Heart right ventricle (tissue), 16 donors: ENCODE measurements around the gene SOS1. TPM values are rescaled to one million over a fixed set of nuclear protein-coding genes. Genes with fewer than 3 reads are reported as not detected.

Experiments used
- ATAC-seq, 8 donors: fragments of 200-7000 bp; cut with Tn5 transposase; one replicate each; pipeline ENCODE4 v1.9.1; 2020; ENCODE audit warnings: mild to moderate bottlenecking in 8 of 8, moderate library complexity in 8 of 8, moderate number of reproducible peaks in 1 of 8
- DNase-seq, 2 donors: peaks; one replicate each; pipeline ENCODE4 v3.0.0-alpha.2; 2020
- H3K27ac ChIP-seq, 10 donors: fragments of 200-600 bp; sonication (generic) in 2 of 10; one replicate each; pipeline versions ENCODE4 v1.5.0 to v1.8.0; 2020 to 2022; ENCODE audit warnings: mild to moderate bottlenecking in 3 of 10
- H3K27me3 ChIP-seq, 7 donors: fragments of 200-600 bp; one replicate each; pipeline ENCODE4 v1.8.0; 2021 to 2022; ENCODE audit warnings: mild to moderate bottlenecking in 2 of 7
- H3K36me3 ChIP-seq, 9 donors: fragments of 200-600 bp; sonication (generic) in 1 of 9; one replicate each; pipeline versions ENCODE4 v1.5.0 to v1.8.0; 2020 to 2022; ENCODE audit warnings: mild to moderate bottlenecking in 2 of 9
- H3K4me1 ChIP-seq, 9 donors: fragments of 200-600 bp; sonication (generic) in 1 of 9; one replicate each; pipeline versions ENCODE4 v1.5.0 to v1.8.0; 2020 to 2022; ENCODE audit warnings: mild to moderate bottlenecking in 4 of 9
- H3K4me3 ChIP-seq, 10 donors: fragments of 200-600 bp; sonication (generic) in 2 of 10; one replicate each; pipeline versions ENCODE4 v1.5.0 to v1.8.0; 2020 to 2022; ENCODE audit warnings: mild to moderate bottlenecking in 7 of 10, moderate library complexity in 2 of 10
- H3K9me3 ChIP-seq, 11 donors: fragments of 200-600 bp in 10 of 11; sonication (generic) in 2 of 11; one replicate each; pipeline versions ENCODE4 v1.5.0 to v1.8.0; 2013 to 2022; ENCODE audit warnings: mild to moderate bottlenecking in 2 of 11, control low read depth in 1 of 11, moderate library complexity in 1 of 11
- CTCF ChIP-seq, 9 donors: fragments of 200-600 bp; sonication (generic) in 2 of 9; IDR thresholded peaks; one replicate each; pipeline versions ENCODE4 v1.5.0 to v1.8.0; 2021 to 2022; ENCODE audit warnings: antibody characterized with exemption in 9 of 9, mild to moderate bottlenecking in 5 of 9, moderate library complexity in 1 of 9
- WGBS, 2 donors: extraction: QIAGEN DNeasy Blood & Tissue Kit; methylation state at CpG; one replicate each; pipeline ENCODE4 v1.1.7; 2013; ENCODE audit warnings: inconsistent platforms in 1 of 2; 5-methylcytosine and 5-hydroxymethylcytosine counted together
- intact Hi-C, 10 donors: fragments of 100-400 bp; cut with DNase I; formaldehyde crosslinking; loops; one replicate each; pipeline versions ENCODE4 v1.11.1 to v1.14.2; 2022
- polyA plus RNA-seq, 2 donors: library from polyadenylated mRNA; stranded (reverse); fragments of 200-250 nt; gene quantifications; one replicate each; pipeline ENCODE4 v1.2.3, GENCODE V29; 2013
- total RNA-seq, 10 donors: library from RNA; stranded (reverse); fragmentation: NEBNext Ultra II Directional in 3 of 10; extraction: Animal tissue kit (Norgen Biotek cat#: 25700) in 3 of 10; gene quantifications; one replicate each; pipeline versions ENCODE4 v1.2.1 to v1.2.4, GENCODE V29; 2021 to 2023
- donor health status: Arrhythmogenic right ventricular cardiomyopathy.
- donor health status: ischemic (EF 13 %, LVEDD 7.1; RV severe dilation, severe dysfunction).
- donor health status: healthy with polysubstance abuse.
- donor health status: DM: no; HTN: yes; CAD: no.
- donor health status: DM: no; HTN: no; CAD: no.
- donor health status: ischemic (EF 25% LVEDD 6.9; RV normal size, moderate dysfunction).
- donor health status: ischemic (EF 25% LVEDD 5.7; RV mildly dilated, moderate dysfunction).
- donor health status: healthy.
- donor health status: DM: yes; HTN: yes; CAD: no.
- donor health status: Ischemic cardiomyopathy.
- donor health status: ischemic (EF 35%, LVEDD 5.7; RV mildly dilated, moderate dysfunction).
- donor health status: nonischemic (EF 11% LVEDD 7.7; RV severe dilation, severe dysfunction).
- donor health status: DM: yes; HTN: yes; CAD: no.
- donor health status: PGD.
- donor health status: ischemic (EF 29% LVEDD 5.4; RV normal size, mild dysfunction).
- donor health status: nonischemic (EF 23%, LVEDD 6.1; RV moderate dilation, normal function).

SOS1 gene
- total and polyA plus RNA-seq, 12 donors, result 5.8 to 37.8 (median 23.1) TPM

- H3K36me3 ChIP-seq, result no peaks in the 10 kb centered on the region
- H3K9me3 ChIP-seq, result no peaks in the 10 kb centered on the region
- no peak overlapping the region for H3K4me3 ChIP-seq
- WGBS, 2 donors, result 88 to 89% methylated on average over 4 of the region's 4 CpGs
- DNase-seq (no peak), ATAC-seq (peak in 1 of 8 donors; percentile 31)
- no peaks in the 10 kb centered on the region for H3K27me3 ChIP-seq
- intact Hi-C loops, result no loop called here
- H3K27ac ChIP-seq, result no peak overlapping the region
- H3K4me1 ChIP-seq, result peaks cover 4 to 43% (median 27%) of the 10 kb centered on the region in 9 donors
- TF ChIP-seq CTCF (IDR thresholded peaks at IDR 0.05), result no peak
Observed at GRCh38 chr2:39091543-39091942, 29.3 kb downstream of the SOS1 start.

DNA sequence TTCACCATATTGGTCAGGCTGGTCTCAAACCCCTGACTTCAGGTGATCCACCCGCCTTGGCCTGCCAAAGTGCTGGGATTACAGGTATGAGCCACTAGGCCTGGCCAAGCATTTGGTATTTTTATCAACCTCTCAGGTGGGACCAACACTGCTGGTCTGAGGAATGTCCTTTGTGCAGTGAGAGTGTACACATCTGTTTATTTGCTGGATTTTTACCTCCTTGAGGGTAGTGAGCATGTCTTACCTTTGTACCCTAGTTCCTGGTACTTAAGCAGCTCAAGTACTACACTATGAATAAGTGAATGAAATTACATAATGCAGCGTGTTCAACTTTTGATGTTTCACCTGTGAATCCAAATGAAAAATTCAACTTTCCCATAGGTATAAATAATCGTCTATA lies 29.8 kb downstream of the SOS1 start:
- H3K9me3 ChIP-seq, result no peaks in the 10 kb centered on the region
- 97 to 99% methylated on average over 3 of the region's 3 CpGs for WGBS, 2 donors
- intact Hi-C loops, result no loop called here
- ATAC-seq (no peak), DNase-seq (no peak)
- no peaks in the 10 kb centered on the region for H3K36me3 ChIP-seq
- TF ChIP-seq CTCF (IDR thresholded peaks at IDR 0.05), result no peak
- H3K27ac ChIP-seq, result no peak overlapping the region
- no peak overlapping the region for H3K4me3 ChIP-seq
- H3K27me3 ChIP-seq, result no peaks in the 10 kb centered on the region
- H3K4me1 ChIP-seq, result peaks cover 5 to 42% (median 24%) of the 10 kb centered on the region in 9 donors

- TF ChIP-seq CTCF (IDR thresholded peaks at IDR 0.05), result no peak
- intact Hi-C loops, result loop anchor here in 1 of 10 donors (5.0 kb wide), 1 partner anchor 37 kb away; no protein-coding TSS in a partner anchor
- ATAC-seq (no peak), DNase-seq (no peak)
- WGBS, 2 donors, result 97 to 98% methylated on average over 5 of the region's 5 CpGs
- Histone ChIP-seq H3K27ac (no peak overlapping the region), H3K9me3 (no peaks in the 10 kb centered on the region), H3K27me3 (no peaks in the 10 kb centered on the region), H3K36me3 (no peaks in the 10 kb centered on the region), H3K4me3 (no peak overlapping the region), H3K4me1 (peaks cover 0 to 24% (median 14%) of the 10 kb centered on the region in 9 donors)
Observed at GRCh38 chr2:39080152-39080551, 40.7 kb downstream of the SOS1 start.

DNA sequence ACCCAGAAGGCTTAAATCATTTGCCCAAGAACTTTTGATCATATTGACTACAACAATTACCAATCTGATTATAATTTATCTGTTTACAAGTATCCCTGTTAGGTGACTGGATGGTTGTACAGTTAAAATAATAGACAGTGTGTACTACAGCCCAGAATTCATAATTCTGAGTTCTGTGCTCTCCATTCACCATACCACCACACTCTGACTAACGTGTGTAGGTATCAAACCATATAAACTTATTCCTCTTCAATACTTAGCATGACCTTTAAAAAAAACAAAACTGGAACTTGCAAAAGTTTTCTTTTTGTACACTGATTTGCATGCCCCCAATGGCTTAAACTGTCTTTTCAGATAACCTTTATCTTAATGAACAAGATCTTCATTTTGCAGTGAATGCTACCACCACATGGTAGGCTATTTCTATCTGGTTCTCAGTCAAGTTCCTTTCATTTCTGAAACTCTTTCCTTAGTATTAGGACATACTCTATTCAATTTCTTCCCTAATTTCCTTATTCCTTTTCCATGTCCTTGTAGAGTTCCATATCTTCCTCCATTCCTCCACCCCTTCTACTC lies 50.9 kb downstream of the SOS1 start:
- DNase-seq (no peak), ATAC-seq (no peak)
- peaks cover 0 to 27% (median 4%) of the 10 kb centered on the region in 9 donors for H3K36me3 ChIP-seq
- TF ChIP-seq CTCF (IDR thresholded peaks at IDR 0.05), result no peak
- 91 to 98% methylated on average over 1 of the region's 1 CpG for WGBS, 2 donors
- no peaks in the 10 kb centered on the region for H3K27me3 ChIP-seq
- intact Hi-C loops, result loop anchor here in 5 of 10 donors (5.0 to 10.0 kb wide), 2 partner anchors 47 to 55 kb away; partner anchors contain the start of gene SOS1 (in 2 of the 5)
- H3K4me3 ChIP-seq, result no peak overlapping the region
- H3K27ac ChIP-seq, result no peak overlapping the region
- H3K9me3 ChIP-seq, result no peaks in the 10 kb centered on the region
- H3K4me1 ChIP-seq, result peaks cover 0 to 17% (median 4%) of the 10 kb centered on the region in 9 donors
